Mesothelial cell of epicardium (in vitro differentiated cells): ENCODE results near the gene CLDN16. TPM values are rescaled to one million over a fixed set of nuclear protein-coding genes. Genes with fewer than 3 reads are reported as not detected.

Experiments
- DNase-seq, 2 experiments: peaks; one replicate each; pipeline ENCODE4 v3.0.0; 2021; ENCODE audit warnings: low spot score in 2 of 2; ENCODE audit not compliant: unreplicated experiment in 2 of 2
- H3K27ac Mint-ChIP-seq: 2 replicates; pipeline ENCODE4 v1.8.0; 2021; ENCODE audit warnings: mixed read lengths
- H3K27me3 Mint-ChIP-seq: 2 replicates; pipeline ENCODE4 v1.8.0; 2021; ENCODE audit warnings: low read depth, mixed read lengths
- H3K36me3 Mint-ChIP-seq: 2 replicates; pipeline ENCODE4 v1.8.0; 2021; ENCODE audit warnings: mixed read lengths
- H3K4me1 Mint-ChIP-seq: 2 replicates; pipeline ENCODE4 v1.8.0; 2021; ENCODE audit warnings: mixed read lengths
- H3K4me3 Mint-ChIP-seq: 2 replicates; pipeline ENCODE4 v1.8.0; 2021; ENCODE audit warnings: mild to moderate bottlenecking, moderate library complexity, mixed read lengths
- H3K9me3 Mint-ChIP-seq: 2 replicates; pipeline ENCODE4 v1.8.0; 2021; ENCODE audit warnings: mixed read lengths
- total RNA-seq: library from RNA; stranded (reverse); gene quantifications from 3 replicates; pipeline ENCODE4 v1.2.1, GENCODE V29; 2021
- TF ChIP-seq, protein P1 (sequence below): fragments of 200-600 bp; sonication (generic); IDR thresholded peaks from one replicate; pipeline ENCODE4 v1.5.0; 2021; ENCODE audit warnings: antibody characterized with exemption; ENCODE audit not compliant: unreplicated experiment

The CLDN16 gene
- total RNA-seq, 1 donor from 2014 or later = 0.11 TPM

GRCh38 chr3:190381441-190381840 is 6.5 kb upstream of the CLDN16 start:
- DNase-seq = no peak
- no peak overlapping the region for H3K27ac Mint-ChIP-seq
- peaks cover 11% of the 10 kb centered on the region for H3K4me1 Mint-ChIP-seq

DNA sequence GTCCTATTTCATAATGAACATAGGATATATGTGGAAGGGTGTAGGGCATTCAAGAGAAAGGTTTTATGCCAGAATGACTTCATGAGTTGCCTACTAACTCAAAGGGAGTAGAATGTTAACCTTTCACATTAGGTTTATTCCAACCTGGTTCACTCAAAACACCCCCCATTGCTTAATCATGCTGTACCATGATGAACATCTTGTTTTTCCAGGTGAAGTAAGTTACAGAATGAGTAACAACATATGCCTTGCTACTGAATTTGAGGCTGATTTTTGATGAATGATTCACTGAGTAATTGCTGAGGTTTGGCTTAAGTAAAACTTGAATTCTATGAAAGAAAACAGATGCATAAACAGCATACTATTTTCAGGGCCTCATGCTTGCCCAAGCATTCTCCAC is 5.9 kb upstream of the CLDN16 start:
- peaks cover 5% of the 10 kb centered on the region for H3K4me1 Mint-ChIP-seq
- DNase-seq = no peak
- no peaks in the 10 kb centered on the region for H3K36me3 Mint-ChIP-seq
- no peak overlapping the region for H3K4me3 Mint-ChIP-seq
- no peak overlapping the region for H3K27ac Mint-ChIP-seq
- TF ChIP-seq, protein P1, sequence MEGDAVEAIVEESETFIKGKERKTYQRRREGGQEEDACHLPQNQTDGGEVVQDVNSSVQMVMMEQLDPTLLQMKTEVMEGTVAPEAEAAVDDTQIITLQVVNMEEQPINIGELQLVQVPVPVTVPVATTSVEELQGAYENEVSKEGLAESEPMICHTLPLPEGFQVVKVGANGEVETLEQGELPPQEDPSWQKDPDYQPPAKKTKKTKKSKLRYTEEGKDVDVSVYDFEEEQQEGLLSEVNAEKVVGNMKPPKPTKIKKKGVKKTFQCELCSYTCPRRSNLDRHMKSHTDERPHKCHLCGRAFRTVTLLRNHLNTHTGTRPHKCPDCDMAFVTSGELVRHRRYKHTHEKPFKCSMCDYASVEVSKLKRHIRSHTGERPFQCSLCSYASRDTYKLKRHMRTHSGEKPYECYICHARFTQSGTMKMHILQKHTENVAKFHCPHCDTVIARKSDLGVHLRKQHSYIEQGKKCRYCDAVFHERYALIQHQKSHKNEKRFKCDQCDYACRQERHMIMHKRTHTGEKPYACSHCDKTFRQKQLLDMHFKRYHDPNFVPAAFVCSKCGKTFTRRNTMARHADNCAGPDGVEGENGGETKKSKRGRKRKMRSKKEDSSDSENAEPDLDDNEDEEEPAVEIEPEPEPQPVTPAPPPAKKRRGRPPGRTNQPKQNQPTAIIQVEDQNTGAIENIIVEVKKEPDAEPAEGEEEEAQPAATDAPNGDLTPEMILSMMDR = no peak
- H3K9me3 Mint-ChIP-seq = no peaks in the 10 kb centered on the region
- H3K27me3 Mint-ChIP-seq = peaks cover 2% of the 10 kb centered on the region

More at GRCh38 chr3:190381441-190381840, 6.5 kb upstream of the CLDN16 start:
- no peaks in the 10 kb centered on the region for H3K36me3 Mint-ChIP-seq
- no peaks in the 10 kb centered on the region for H3K9me3 Mint-ChIP-seq
- TF ChIP-seq, protein P1 = no peak
- H3K4me3 Mint-ChIP-seq = no peak overlapping the region
- peaks cover 2% of the 10 kb centered on the region for H3K27me3 Mint-ChIP-seq

GRCh38 chr3:190384309-190384756 is 3.6 kb upstream of the CLDN16 start:
- Mint-ChIP-seq H3K9me3 (no peaks in the 10 kb centered on the region), H3K36me3 (no peaks in the 10 kb centered on the region), H3K4me1 (no peaks in the 10 kb centered on the region), H3K27me3 (peaks cover 2% of the 10 kb centered on the region), H3K27ac (no peak overlapping the region), H3K4me3 (no peak overlapping the region)
- TF ChIP-seq, protein P1 = no peak
- no peak for DNase-seq

- Mint-ChIP-seq H3K4me1 (no peaks in the 10 kb centered on the region), H3K4me3 (no peak overlapping the region), H3K36me3 (no peaks in the 10 kb centered on the region)
Observed at GRCh38 chr3:190385731-190386688, 2.0 kb upstream of the CLDN16 start.

GRCh38 chr3:190388703-190389102 is 740 bp downstream of the CLDN16 start:
- Mint-ChIP-seq H3K27me3 (no peaks in the 10 kb centered on the region), H3K4me3 (no peak overlapping the region), H3K4me1 (no peaks in the 10 kb centered on the region), H3K36me3 (no peaks in the 10 kb centered on the region), H3K9me3 (no peaks in the 10 kb centered on the region), H3K27ac (no peak overlapping the region)
- DNase-seq = no peak
- TF ChIP-seq, protein P1 = no peak

More at GRCh38 chr3:190385731-190386688, 2.0 kb upstream of the CLDN16 start:
- H3K27me3 Mint-ChIP-seq = no peaks in the 10 kb centered on the region
- DNase-seq = no peak
- TF ChIP-seq, protein P1 = no peak
- H3K27ac Mint-ChIP-seq = no peak overlapping the region
- no peaks in the 10 kb centered on the region for H3K9me3 Mint-ChIP-seq
